HepG2 (cell line): Measurements from ENCODE around the gene BLVRB. TPM values are rescaled to one million over a fixed set of nuclear protein-coding genes. Genes with fewer than 3 reads are reported as not detected.

Experiments used
- ARNTL ChIP-seq: sonication (generic); formaldehyde crosslinking; IDR thresholded peaks from 2 replicates; pipeline ENCODE4 v1.4.0; 2020; ENCODE audit warnings: mild to moderate bottlenecking, missing genetic modification reagents
- CCDC6 ChIP-seq: sonication (generic); formaldehyde crosslinking; IDR thresholded peaks from 2 replicates; pipeline ENCODE4 v1.8.1; 2022; ENCODE audit warnings: mild to moderate bottlenecking, missing genetic modification reagents, moderate library complexity
- E2F5 ChIP-seq: sonication (generic); formaldehyde crosslinking; conservative IDR thresholded peaks from 2 replicates; pipeline ENCODE4 v1.4.0; 2020; ENCODE audit warnings: missing genetic modification reagents
- IRF9 ChIP-seq: sonication (generic); formaldehyde crosslinking; IDR thresholded peaks from 2 replicates; pipeline ENCODE4 v1.8.0; 2022; ENCODE audit warnings: missing genetic modification reagents, mild to moderate bottlenecking, borderline replicate concordance
- MIER2 ChIP-seq: IDR thresholded peaks from 2 replicates; pipeline ENCODE4 v1.6.1; 2016; ENCODE audit warnings: missing biosample characterization, missing genetic modification reagents
- SMAD9 ChIP-seq: sonication (generic); formaldehyde crosslinking; IDR thresholded peaks from 2 replicates; pipeline ENCODE4 v1.5.1; 2020; ENCODE audit warnings: mild to moderate bottlenecking, missing genetic modification reagents
- SMARCE1 ChIP-seq: fragments of 450-650 bp; IDR thresholded peaks from 2 replicates; pipeline ENCODE4 v1.6.1; 2017; ENCODE audit warnings: borderline replicate concordance
- SNAI1 ChIP-seq: sonication (generic); formaldehyde crosslinking; IDR thresholded peaks from 2 replicates; pipeline ENCODE4 v1.5.0; 2020; ENCODE audit warnings: mild to moderate bottlenecking, missing genetic modification reagents, borderline replicate concordance
- SNRNP70 ChIP-seq: fragments of 200-400 bp; formaldehyde crosslinking; IDR thresholded peaks from 2 replicates; pipeline ENCODE4 v1.6.1; 2017; ENCODE audit warnings: mild to moderate bottlenecking, low read depth, low read length, moderate library complexity
- SP1 ChIP-seq, 2 experiments: fragments of 450-650 bp in 1 of 2; sonication (generic) in 1 of 2; formaldehyde crosslinking in 1 of 2; IDR thresholded peaks; 2 replicates each; pipeline versions ENCODE4 v1.4.0 to v1.6.1; 2016 to 2020; ENCODE audit warnings: missing genetic modification reagents in 1 of 2
- TAF1 ChIP-seq: sonication (generic); formaldehyde crosslinking; IDR thresholded peaks from 2 replicates; pipeline ENCODE4 v1.4.0; 2020; ENCODE audit warnings: missing genetic modification reagents
- TARDBP ChIP-seq: sonication (generic); formaldehyde crosslinking; IDR thresholded peaks from 2 replicates; pipeline ENCODE4 v1.8.0; 2022; ENCODE audit warnings: mild to moderate bottlenecking, missing genetic modification reagents
- TBX2 ChIP-seq: sonication (generic); formaldehyde crosslinking; IDR thresholded peaks from 2 replicates; pipeline ENCODE4 v1.5.0; 2020; ENCODE audit warnings: missing genetic modification reagents, mild to moderate bottlenecking, borderline replicate concordance
- ZBTB20 ChIP-seq: sonication (generic); formaldehyde crosslinking; IDR thresholded peaks from 2 replicates; pipeline ENCODE4 v1.8.1; 2023; ENCODE audit warnings: missing genetic modification reagents, low read depth, mild to moderate bottlenecking, borderline replicate concordance
- ZNF138 ChIP-seq: sonication (generic); formaldehyde crosslinking; IDR thresholded peaks from 2 replicates; pipeline ENCODE4 v1.5.0; 2020; ENCODE audit warnings: mild to moderate bottlenecking, low read depth, missing genetic modification reagents
- ZNF160 ChIP-seq: sonication (generic); formaldehyde crosslinking; IDR thresholded peaks from 2 replicates; pipeline ENCODE4 v1.8.0; 2022; ENCODE audit warnings: mild to moderate bottlenecking, inconsistent platforms, missing genetic modification reagents
- ZNF17 ChIP-seq: sonication (generic); formaldehyde crosslinking; IDR thresholded peaks from 2 replicates; pipeline ENCODE4 v1.5.0; 2020; ENCODE audit warnings: mild to moderate bottlenecking, missing genetic modification reagents
- ZNF326 ChIP-seq: sonication (generic); formaldehyde crosslinking; IDR thresholded peaks from 2 replicates; pipeline ENCODE4 v1.4.0; 2020; ENCODE audit warnings: missing genetic modification reagents, borderline replicate concordance
- ZNF460 ChIP-seq: sonication (generic); formaldehyde crosslinking; IDR thresholded peaks from 2 replicates; pipeline ENCODE4 v1.5.1; 2020; ENCODE audit warnings: missing genetic modification reagents, mild to moderate bottlenecking, borderline replicate concordance
- ZNF792 ChIP-seq: IDR thresholded peaks from 2 replicates; pipeline ENCODE4 v1.6.1; 2016
- polyA plus RNA-seq, 8 experiments: library from polyadenylated mRNA; depleted of rRNA in 3 of 8; stranded (reverse) in 7 of 8; unstranded in 1 of 8; fragments of >200 nt; fragmentation: Illumina TruSeq in 4 of 8; extraction: Trizol in 4 of 8; gene quantifications; 2 replicates each; pipeline versions ENCODE4 v1.2.1 to v1.2.3, GENCODE V29; 2011 to 2016; ENCODE audit warnings: low read depth in 4 of 8, missing spikeins in 1 of 8, mixed read lengths in 1 of 8; ENCODE audit not compliant: insufficient read depth in 1 of 8
- total RNA-seq, 5 experiments: library from RNA; depleted of rRNA; stranded (reverse); fragments of >200 nt; fragmentation: Illumina TruSeq; extraction: Trizol; gene quantifications; 2 replicates each; pipeline ENCODE4 v1.2.3, GENCODE V29; 2016; ENCODE audit warnings: low read depth in 1 of 5
- TF ChIP-seq, protein P1 (sequence below), 2 experiments: sonication (generic) in 1 of 2; formaldehyde crosslinking in 1 of 2; IDR thresholded peaks; 2 replicates each; pipeline versions ENCODE4 v1.4.0 to v1.6.1; 2018 to 2020; ENCODE audit warnings: missing genetic modification reagents in 2 of 2, borderline replicate concordance in 1 of 2, low read depth in 1 of 2, mild to moderate bottlenecking in 1 of 2, missing biosample characterization in 1 of 2
- TF ChIP-seq, protein P2 (sequence below): sonication (generic); formaldehyde crosslinking; IDR thresholded peaks from 2 replicates; pipeline ENCODE4 v1.8.0; 2022; ENCODE audit warnings: mild to moderate bottlenecking, missing genetic modification reagents; ENCODE audit not compliant: insufficient replicate concordance
- TF ChIP-seq, protein P3 (sequence below): sonication (generic); formaldehyde crosslinking; IDR thresholded peaks from 2 replicates; pipeline ENCODE4 v1.4.0; 2020; ENCODE audit warnings: mild to moderate bottlenecking, missing genetic modification reagents

BLVRB gene
- total and polyA plus RNA-seq, 2 of the 13 experiments (the other 11 are each of a cell fraction or from before 2014, with no cell fraction given) = 25.9 to 51.4 TPM

- no peak for TF ChIP-seq ZNF17 (CRISPR knock-in tag)
- no peak for TF ChIP-seq SNAI1 (CRISPR knock-in tag)
- TF ChIP-seq TBX2 (CRISPR knock-in tag) = no peak; the same call in 1 of the 2 replicates
- TF ChIP-seq SMAD9 (CRISPR knock-in tag) = no peak
- TF ChIP-seq SP1 (IDR thresholded peaks at IDR 0.05) = no peak
- TF ChIP-seq SP1 (CRISPR knock-in tag; IDR thresholded peaks at IDR 0.05) = peak; percentile 41; the same call in 1 of the 2 replicates
- TF ChIP-seq, protein P1, sequence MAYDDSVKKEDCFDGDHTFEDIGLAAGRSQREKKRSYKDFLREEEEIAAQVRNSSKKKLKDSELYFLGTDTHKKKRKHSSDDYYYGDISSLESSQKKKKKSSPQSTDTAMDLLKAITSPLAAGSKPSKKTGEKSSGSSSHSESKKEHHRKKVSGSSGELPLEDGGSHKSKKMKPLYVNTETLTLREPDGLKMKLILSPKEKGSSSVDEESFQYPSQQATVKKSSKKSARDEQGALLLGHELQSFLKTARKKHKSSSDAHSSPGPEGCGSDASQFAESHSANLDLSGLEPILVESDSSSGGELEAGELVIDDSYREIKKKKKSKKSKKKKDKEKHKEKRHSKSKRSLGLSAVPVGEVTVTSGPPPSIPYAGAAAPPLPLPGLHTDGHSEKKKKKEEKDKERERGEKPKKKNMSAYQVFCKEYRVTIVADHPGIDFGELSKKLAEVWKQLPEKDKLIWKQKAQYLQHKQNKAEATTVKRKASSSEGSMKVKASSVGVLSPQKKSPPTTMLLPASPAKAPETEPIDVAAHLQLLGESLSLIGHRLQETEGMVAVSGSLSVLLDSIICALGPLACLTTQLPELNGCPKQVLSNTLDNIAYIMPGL (CRISPR knock-in tag; IDR thresholded peaks at IDR 0.05; ENCODE audit: borderline replicate concordance in 1 of 2, low read depth in 1 of 2) = peak in 1 of 2 experiments; percentile 59; a peak in 1 of 4 replicates
- TF ChIP-seq ZNF160 = no peak
- no peak for TF ChIP-seq MIER2 (CRISPR knock-in tag)
- TF ChIP-seq, protein P2, sequence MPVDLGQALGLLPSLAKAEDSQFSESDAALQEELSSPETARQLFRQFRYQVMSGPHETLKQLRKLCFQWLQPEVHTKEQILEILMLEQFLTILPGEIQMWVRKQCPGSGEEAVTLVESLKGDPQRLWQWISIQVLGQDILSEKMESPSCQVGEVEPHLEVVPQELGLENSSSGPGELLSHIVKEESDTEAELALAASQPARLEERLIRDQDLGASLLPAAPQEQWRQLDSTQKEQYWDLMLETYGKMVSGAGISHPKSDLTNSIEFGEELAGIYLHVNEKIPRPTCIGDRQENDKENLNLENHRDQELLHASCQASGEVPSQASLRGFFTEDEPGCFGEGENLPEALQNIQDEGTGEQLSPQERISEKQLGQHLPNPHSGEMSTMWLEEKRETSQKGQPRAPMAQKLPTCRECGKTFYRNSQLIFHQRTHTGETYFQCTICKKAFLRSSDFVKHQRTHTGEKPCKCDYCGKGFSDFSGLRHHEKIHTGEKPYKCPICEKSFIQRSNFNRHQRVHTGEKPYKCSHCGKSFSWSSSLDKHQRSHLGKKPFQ (CRISPR knock-in tag) = no peak
- TF ChIP-seq E2F5 (CRISPR knock-in tag) = no peak
- TF ChIP-seq IRF9 = no peak
- peak; percentile 10; the same call in 1 of the 2 replicates for TF ChIP-seq ZNF792 (CRISPR knock-in tag)
- no peak for TF ChIP-seq ZNF326 (CRISPR knock-in tag)
- no peak for TF ChIP-seq CCDC6
- TF ChIP-seq TARDBP (CRISPR knock-in tag) = no peak
- TF ChIP-seq ZBTB20 (CRISPR knock-in tag) = no peak
- TF ChIP-seq SMARCE1 = no peak
- TF ChIP-seq TAF1 (CRISPR knock-in tag) = peak; percentile 31; the same call in 1 of the 2 replicates
- TF ChIP-seq ZNF138 (CRISPR knock-in tag) = no peak
- no peak for TF ChIP-seq SNRNP70
- TF ChIP-seq, protein P3, sequence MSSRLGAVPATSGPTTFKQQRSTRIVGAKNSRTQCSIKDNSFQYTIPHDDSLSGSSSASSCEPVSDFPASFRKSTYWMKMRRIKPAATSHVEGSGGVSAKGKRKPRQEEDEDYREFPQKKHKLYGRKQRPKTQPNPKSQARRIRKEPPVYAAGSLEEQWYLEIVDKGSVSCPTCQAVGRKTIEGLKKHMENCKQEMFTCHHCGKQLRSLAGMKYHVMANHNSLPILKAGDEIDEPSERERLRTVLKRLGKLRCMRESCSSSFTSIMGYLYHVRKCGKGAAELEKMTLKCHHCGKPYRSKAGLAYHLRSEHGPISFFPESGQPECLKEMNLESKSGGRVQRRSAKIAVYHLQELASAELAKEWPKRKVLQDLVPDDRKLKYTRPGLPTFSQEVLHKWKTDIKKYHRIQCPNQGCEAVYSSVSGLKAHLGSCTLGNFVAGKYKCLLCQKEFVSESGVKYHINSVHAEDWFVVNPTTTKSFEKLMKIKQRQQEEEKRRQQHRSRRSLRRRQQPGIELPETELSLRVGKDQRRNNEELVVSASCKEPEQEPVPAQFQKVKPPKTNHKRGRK (CRISPR knock-in tag) = no peak
- no peak for TF ChIP-seq ARNTL
- no peak for TF ChIP-seq ZNF460 (CRISPR knock-in tag)
Observed at GRCh38 chr19:40403262-40403984, 62.1 kb downstream of the BLVRB start (continued).
